Measurements from ENCODE around the gene BAMBI. TPM values are rescaled to one million over a fixed set of nuclear protein-coding genes. Genes with fewer than 3 reads are reported as not detected.

The BAMBI gene
- total and polyA plus RNA-seq, 2 of the 8 experiments (the other 6 are each of a cell fraction or from before 2014, with no cell fraction given) = 5.6 to 26.4 TPM

DNA sequence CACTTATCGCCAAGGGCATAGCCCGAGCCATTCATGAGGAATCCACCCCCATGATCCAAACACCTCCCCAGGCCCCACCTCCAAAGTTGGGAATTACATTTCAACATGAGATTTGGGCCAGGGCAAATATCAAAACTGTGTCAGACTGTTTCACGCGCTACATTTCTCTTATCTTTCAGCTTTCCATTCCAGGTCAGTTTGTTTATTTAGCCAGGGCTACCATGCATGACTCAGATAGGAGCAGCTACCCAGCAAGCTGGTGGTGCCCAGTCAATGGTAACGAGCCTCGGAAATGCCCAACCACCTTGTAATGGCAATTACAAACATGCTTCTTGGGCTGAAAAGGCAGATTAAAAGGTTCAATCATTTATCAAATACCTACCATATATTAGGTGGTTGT lies 43.6 kb upstream of the BAMBI start:
- no peak for FAIRE-seq
- TF ChIP-seq, protein P1, sequence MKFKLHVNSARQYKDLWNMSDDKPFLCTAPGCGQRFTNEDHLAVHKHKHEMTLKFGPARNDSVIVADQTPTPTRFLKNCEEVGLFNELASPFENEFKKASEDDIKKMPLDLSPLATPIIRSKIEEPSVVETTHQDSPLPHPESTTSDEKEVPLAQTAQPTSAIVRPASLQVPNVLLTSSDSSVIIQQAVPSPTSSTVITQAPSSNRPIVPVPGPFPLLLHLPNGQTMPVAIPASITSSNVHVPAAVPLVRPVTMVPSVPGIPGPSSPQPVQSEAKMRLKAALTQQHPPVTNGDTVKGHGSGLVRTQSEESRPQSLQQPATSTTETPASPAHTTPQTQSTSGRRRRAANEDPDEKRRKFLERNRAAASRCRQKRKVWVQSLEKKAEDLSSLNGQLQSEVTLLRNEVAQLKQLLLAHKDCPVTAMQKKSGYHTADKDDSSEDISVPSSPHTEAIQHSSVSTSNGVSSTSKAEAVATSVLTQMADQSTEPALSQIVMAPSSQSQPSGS (IDR thresholded peaks at IDR 0.05; ENCODE audit: low read length) = no peak
- no peak for TF ChIP-seq RFX5 (IDR thresholded peaks at IDR 0.05; ENCODE audit: borderline replicate concordance, low read depth, low read length)
- TF ChIP-seq, protein P2, sequence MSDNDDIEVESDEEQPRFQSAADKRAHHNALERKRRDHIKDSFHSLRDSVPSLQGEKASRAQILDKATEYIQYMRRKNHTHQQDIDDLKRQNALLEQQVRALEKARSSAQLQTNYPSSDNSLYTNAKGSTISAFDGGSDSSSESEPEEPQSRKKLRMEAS (IDR thresholded peaks at IDR 0.05) = no peak
- no peak for TF ChIP-seq RBBP5 (IDR thresholded peaks at IDR 0.05; ENCODE audit: borderline replicate concordance, low read depth, low read length)
- no peak for TF ChIP-seq RXRA (IDR thresholded peaks at IDR 0.05; ENCODE audit: insufficient read depth, low read depth, low read length)
- no peak for TF ChIP-seq SAP30 (IDR thresholded peaks at IDR 0.05; ENCODE audit: insufficient read depth, insufficient replicate concordance, low read length)
- no peak for TF ChIP-seq JUND (IDR thresholded peaks at IDR 0.05; ENCODE audit: low read length)
- no peak for TF ChIP-seq CTBP2 (IDR thresholded peaks at IDR 0.05; ENCODE audit: borderline replicate concordance, insufficient read depth, insufficient read length, low read length)
- TF ChIP-seq CBX8 (IDR thresholded peaks at IDR 0.05; ENCODE audit: borderline replicate concordance, low read depth, low read length) = no peak
- no peak for TF ChIP-seq EP300 (IDR thresholded peaks at IDR 0.05; ENCODE audit: borderline replicate concordance in 1 of 2, low read depth in 2 of 2, low read length in 2 of 2)
- no peak for TF ChIP-seq SP4 (IDR thresholded peaks at IDR 0.05; ENCODE audit: low read length)
- no peak for TF ChIP-seq SUZ12 (IDR thresholded peaks at IDR 0.05; ENCODE audit: low read length)

More for the DNA sequence above, 43.6 kb upstream of the BAMBI start:
- Histone ChIP-seq H4K20me1 (replicated peaks in 1 of 2; ENCODE audit: control insufficient read depth in 1 of 2, insufficient read depth in 2 of 2, low read length in 2 of 2) (no peaks in the 10 kb centered on the region), H2AK5ac (ENCODE audit: low read depth, low read length) (no peak overlapping the region), H3K4ac (replicated peaks; ENCODE audit: insufficient read length, low read depth, low read length) (no peak overlapping the region), H3K9me3 (ENCODE audit: insufficient read depth in 2 of 2, low read depth in 1 of 2, low read length in 1 of 2) (no peaks in the 10 kb centered on the region), H3K36me3 (ENCODE audit: control insufficient read depth in 2 of 4, insufficient read depth in 4 of 4, low read length in 3 of 4) (no peaks in the 10 kb centered on the region), H2AFZ (ENCODE audit: low read length) (no peak overlapping the region), H2BK20ac (ENCODE audit: low read length) (no peak overlapping the region), H2BK120ac (replicated peaks; ENCODE audit: low read depth, low read length) (no peak overlapping the region), H4K91ac (replicated peaks; ENCODE audit: insufficient read length, low read length) (no peak overlapping the region), H3K23ac (ENCODE audit: insufficient read length) (no peak overlapping the region), H3K4me3 (ENCODE audit: extremely low read depth in 1 of 4, insufficient read depth in 2 of 4, low read depth in 3 of 4, low read length in 4 of 4) (no peak overlapping the region), H3K18ac (ENCODE audit: extremely low read depth, low read length) (no peak overlapping the region), H3K4me1 (replicated peaks in 1 of 4; ENCODE audit: control insufficient read depth in 3 of 4, insufficient read depth in 4 of 4, low read length in 3 of 4) (no peaks in the 10 kb centered on the region), H3K9ac (replicated peaks in 1 of 4; ENCODE audit: extremely low read depth in 1 of 4, low read depth in 3 of 4, low read length in 3 of 4) (no peak overlapping the region), H3K79me2 (ENCODE audit: control insufficient read depth in 1 of 2, insufficient read depth in 2 of 2, low read length in 2 of 2) (no peaks in the 10 kb centered on the region), H4K5ac (ENCODE audit: insufficient read length, low read depth, low read length) (no peak overlapping the region), H3K79me1 (ENCODE audit: low read depth, low read length) (no peaks in the 10 kb centered on the region), H3K23me2 (ENCODE audit: low read depth, low read length) (no peaks in the 10 kb centered on the region), H2BK15ac (ENCODE audit: low read length) (no peak overlapping the region), H3K56ac (replicated peaks; ENCODE audit: insufficient read length, low read depth, low read length) (no peak overlapping the region), H2BK5ac (ENCODE audit: low read depth, low read length) (no peak overlapping the region), H3K27ac (ENCODE audit: low read depth, low read length) (no peak overlapping the region), H3K4me2 (ENCODE audit: insufficient read depth in 1 of 2, low read depth in 2 of 2, low read length in 2 of 2) (no peak overlapping the region), H2BK12ac (ENCODE audit: low read depth, low read length) (no peak overlapping the region), H3K14ac (ENCODE audit: insufficient read length) (no peak overlapping the region), H3K27me3 (replicated peaks in 1 of 4; ENCODE audit: control insufficient read depth in 3 of 4, extremely low read depth in 1 of 4, insufficient read depth in 3 of 4, low read length in 3 of 4) (no peaks in the 10 kb centered on the region), H4K8ac (ENCODE audit: extremely low read depth, insufficient read depth, low read length) (no peak overlapping the region)
- no peak for DNase-seq (ENCODE audit: low read depth in 1 of 2, low spot score in 2 of 2)
- CTCF ChIA-PET (ENCODE audit: partially characterized antibody) = no interaction called here
- POLR2A ChIA-PET (ENCODE audit: partially characterized antibody) = no interaction called here
- 95% methylated on average over 6 of the region's 6 CpGs; no CpG with 5 or more reads in 1 of the 2 experiments for WGBS, 2 experiments (ENCODE audit: extremely low coverage in 1 of 2, insufficient coverage in 1 of 2, insufficient read length in 1 of 2, insufficient replicate concordance in 2 of 2, low coverage in 1 of 2, low lambda C conversion rate in 2 of 2, missing lambda C conversion rate in 1 of 2)

All from H1 (cell line).